Measurements from ENCODE around the gene SLC25A5. TPM values are rescaled to one million over a fixed set of nuclear protein-coding genes. Genes with fewer than 3 reads are reported as not detected.

The SLC25A5 gene
- total RNA-seq, 4 donors from 2014 or later = 319 to 1,302 (median 724) TPM

- TF ChIP-seq POLR2AphosphoS5 (IDR thresholded peaks at IDR 0.05) (no peak), EP300 (IDR thresholded peaks at IDR 0.05; ENCODE audit: low read depth) (no peak), CTCF (IDR thresholded peaks at IDR 0.05) (no peak), POLR2A (IDR thresholded peaks at IDR 0.05) (no peak)
- no peaks in the 10 kb centered on the region for H3K9me3 ChIP-seq
- in situ Hi-C loops (cut with MboI; ENCODE audit: low pct_ligation_motif_present in 1 of 4, low pct_unique_long_range_greater_than_20kb in 1 of 4, low sequenced_read_pairs in 3 of 4) = no loop called here
- DNase-seq = no peak
- intact Hi-C loops (cut with DNase I; ENCODE audit: low total_unique reads) = no loop called here
- H3K27me3 ChIP-seq = no peaks in the 10 kb centered on the region
- H3K36me3 ChIP-seq = no peaks in the 10 kb centered on the region
- 77 to 89% methylated on average over 2 to 4 of the region's 4 CpGs for WGBS, 2 donors (ENCODE audit: low coverage in 1 of 2)
- no peak overlapping the region for H3K4me3 ChIP-seq
- no peak overlapping the region for H3K27ac ChIP-seq
- H3K4me1 ChIP-seq = peaks cover 0 to 5% (median 2%) of the 10 kb centered on the region in 4 donors
Measured at GRCh38 chrX:119459181-119459580, 9.1 kb upstream of the SLC25A5 start.

GRCh38 chrX:119465555-119465954, 2.7 kb upstream of the SLC25A5 start:
- no peak for DNase-seq
- H3K9me3 ChIP-seq = no peaks in the 10 kb centered on the region
- in situ Hi-C loops (cut with MboI; ENCODE audit: low pct_ligation_motif_present in 1 of 4, low pct_unique_long_range_greater_than_20kb in 1 of 4, low sequenced_read_pairs in 3 of 4) (no loop called here), intact Hi-C loops (cut with DNase I; ENCODE audit: low total_unique reads) (no loop called here)
- TF ChIP-seq CTCF (IDR thresholded peaks at IDR 0.05) (no peak), EP300 (IDR thresholded peaks at IDR 0.05; ENCODE audit: low read depth) (no peak), POLR2AphosphoS5 (IDR thresholded peaks at IDR 0.05) (no peak), POLR2A (IDR thresholded peaks at IDR 0.05) (no peak)
- 88% methylated on average over 3 of the region's 3 CpGs; no CpG with 5 or more reads in 1 of the 2 donors for WGBS, 2 donors (ENCODE audit: low coverage in 1 of 2)
- no peaks in the 10 kb centered on the region for H3K27me3 ChIP-seq
- peaks cover 0 to 3% (median 0%) of the 10 kb centered on the region in 4 donors for H3K36me3 ChIP-seq
- peaks cover 0 to 17% (median 8%) of the 10 kb centered on the region in 4 donors for H3K4me1 ChIP-seq
- H3K4me3 ChIP-seq = no peak overlapping the region
- no peak overlapping the region for H3K27ac ChIP-seq

GRCh38 chrX:119466970-119467369, 1.3 kb upstream of the SLC25A5 start:
- in situ Hi-C loops (cut with MboI; ENCODE audit: low pct_ligation_motif_present in 1 of 4, low pct_unique_long_range_greater_than_20kb in 1 of 4, low sequenced_read_pairs in 3 of 4) (no loop called here), intact Hi-C loops (cut with DNase I; ENCODE audit: low total_unique reads) (no loop called here)
- Histone ChIP-seq H3K4me1 (peaks cover 0 to 17% (median 8%) of the 10 kb centered on the region in 4 donors), H3K27me3 (no peaks in the 10 kb centered on the region), H3K27ac (peak overlapping the region in 1 of 4 donors; percentile 100), H3K9me3 (no peaks in the 10 kb centered on the region), H3K4me3 (no peak overlapping the region), H3K36me3 (peaks cover 0 to 5% (median 0%) of the 10 kb centered on the region in 4 donors)
- no peak for TF ChIP-seq POLR2A (IDR thresholded peaks at IDR 0.05)
- no peak for TF ChIP-seq CTCF (IDR thresholded peaks at IDR 0.05)
- TF ChIP-seq EP300 (IDR thresholded peaks at IDR 0.05; ENCODE audit: low read depth) = no peak
- TF ChIP-seq POLR2AphosphoS5 (IDR thresholded peaks at IDR 0.05) = no peak
- no peak for DNase-seq
- 79% methylated on average over 3 of the region's 3 CpGs; no CpG with 5 or more reads in 1 of the 2 donors for WGBS, 2 donors (ENCODE audit: low coverage in 1 of 2)

- Histone ChIP-seq H3K36me3 (peaks cover 0 to 5% (median 0%) of the 10 kb centered on the region in 4 donors), H3K9me3 (no peaks in the 10 kb centered on the region), H3K27me3 (no peaks in the 10 kb centered on the region), H3K27ac (peak overlapping the region in 2 of 4 donors; percentile 99 to 100), H3K4me3 (no peak overlapping the region), H3K4me1 (peaks cover 0 to 17% (median 8%) of the 10 kb centered on the region in 4 donors)
- intact Hi-C loops (cut with DNase I; ENCODE audit: low total_unique reads) = no loop called here
- in situ Hi-C loops (cut with MboI; ENCODE audit: low pct_ligation_motif_present in 1 of 4, low pct_unique_long_range_greater_than_20kb in 1 of 4, low sequenced_read_pairs in 3 of 4) = no loop called here
- 79 to 82% methylated on average over 5 to 6 of the region's 6 CpGs for WGBS, 2 donors (ENCODE audit: low coverage in 1 of 2)
- DNase-seq = no peak
- TF ChIP-seq CTCF (IDR thresholded peaks at IDR 0.05) = no peak
Measured at GRCh38 chrX:119467433-119467832, 811 bp upstream of the SLC25A5 start.
